NCI-H2029 treated with DMSO at 0.1 percent for 48 hours (cell line): ENCODE data around the gene DPAGT1.
A peak's percentile ranks its signal among the peaks of the same experiment; 100 is the strongest.
"Not testable (repeated sequence)": the region's sequence is repeated elsewhere in the genome, so short reads cannot be mapped to it uniquely, and the experiment has no call there.

Experiments
- DNase-seq: peaks from one replicate; lab custom pipeline; 2025; lab: John Stamatoyannopoulos, UW

DPAGT1 gene

DNA sequence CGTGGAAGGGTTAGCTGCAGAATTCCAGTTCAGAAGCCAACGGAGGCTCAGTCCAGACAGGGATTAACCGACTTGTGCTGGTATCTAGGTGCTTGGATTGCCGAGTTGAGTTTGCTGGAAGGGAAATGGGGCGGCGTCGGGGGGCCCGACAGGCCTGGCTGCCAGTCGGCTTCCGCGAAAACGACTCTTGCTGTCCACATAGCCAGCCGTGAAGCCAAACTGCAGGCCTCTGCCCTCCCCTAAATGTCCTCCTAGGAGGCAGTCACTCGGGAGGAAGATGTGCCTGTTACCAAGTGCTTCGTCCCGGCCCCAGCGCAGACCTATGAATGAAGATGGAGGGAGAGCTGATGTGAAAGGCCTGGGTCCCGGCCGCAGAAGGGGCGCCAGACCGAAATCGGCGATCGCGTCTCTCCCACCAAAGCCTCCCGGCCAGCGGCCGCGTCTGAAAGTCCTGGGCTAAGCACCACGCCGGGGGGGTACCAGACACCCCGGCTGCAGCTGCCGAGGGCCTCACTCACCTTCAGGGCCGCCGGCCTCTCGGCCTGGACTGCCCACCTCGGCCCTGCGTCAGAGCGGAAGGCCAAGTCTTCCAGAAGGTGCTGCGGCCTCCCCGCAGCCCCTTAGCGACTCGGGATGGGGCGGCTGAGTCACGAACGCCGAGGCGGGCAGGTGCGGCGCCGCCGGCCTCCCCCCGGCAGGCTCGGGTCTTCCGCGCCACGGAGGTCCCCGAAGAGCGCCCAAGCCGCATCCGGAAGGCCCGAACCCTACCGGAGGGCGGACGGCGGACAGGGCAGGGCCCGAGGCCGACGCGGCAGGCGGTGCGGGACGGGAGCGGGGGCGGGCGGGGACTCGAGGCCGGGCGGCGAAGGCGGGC, 7.5 kb downstream of the DPAGT1 start:
- DNase-seq, result no peak

DNA sequence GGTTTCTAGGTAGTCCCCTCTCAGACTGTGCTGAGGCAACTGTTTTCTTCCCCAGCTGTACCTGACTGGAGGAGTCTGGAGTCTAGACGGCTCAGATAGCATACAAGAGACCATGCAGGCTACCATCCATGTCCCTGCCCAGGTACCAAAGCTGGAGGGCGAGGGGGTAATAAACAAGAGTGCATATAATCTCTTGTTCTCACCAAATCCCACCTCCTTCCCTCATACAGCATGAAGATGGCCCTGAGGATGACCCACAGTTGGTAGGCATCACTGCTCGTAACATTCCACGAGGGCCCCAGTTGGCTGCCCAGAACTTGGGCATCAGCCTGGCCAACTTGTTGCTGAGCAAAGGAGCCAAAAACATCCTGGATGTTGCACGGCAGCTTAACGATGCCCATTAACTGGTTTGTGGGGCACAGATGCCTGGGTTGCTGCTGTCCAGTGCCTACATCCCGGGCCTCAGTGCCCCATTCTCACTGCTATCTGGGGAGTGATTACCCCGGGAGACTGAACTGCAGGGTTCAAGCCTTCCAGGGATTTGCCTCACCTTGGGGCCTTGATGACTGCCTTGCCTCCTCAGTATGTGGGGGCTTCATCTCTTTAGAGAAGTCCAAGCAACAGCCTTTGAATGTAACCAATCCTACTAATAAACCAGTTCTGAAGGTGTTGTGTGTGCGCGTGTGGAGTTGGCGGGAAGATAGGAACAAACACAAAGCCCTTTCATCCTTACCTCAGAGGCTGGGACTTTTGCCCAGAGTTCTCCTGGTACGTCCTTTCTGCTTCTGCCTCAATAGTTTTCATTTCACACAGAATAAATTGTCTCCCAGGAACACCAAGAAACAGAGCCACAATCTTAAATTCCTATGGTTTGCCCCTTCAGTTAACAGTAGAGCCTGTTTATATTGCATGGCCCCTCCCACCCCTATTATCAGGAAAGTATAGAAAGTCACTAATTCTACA, 8.5 kb downstream of the DPAGT1 start:
- peak; percentile 19 for DNase-seq

DNA sequence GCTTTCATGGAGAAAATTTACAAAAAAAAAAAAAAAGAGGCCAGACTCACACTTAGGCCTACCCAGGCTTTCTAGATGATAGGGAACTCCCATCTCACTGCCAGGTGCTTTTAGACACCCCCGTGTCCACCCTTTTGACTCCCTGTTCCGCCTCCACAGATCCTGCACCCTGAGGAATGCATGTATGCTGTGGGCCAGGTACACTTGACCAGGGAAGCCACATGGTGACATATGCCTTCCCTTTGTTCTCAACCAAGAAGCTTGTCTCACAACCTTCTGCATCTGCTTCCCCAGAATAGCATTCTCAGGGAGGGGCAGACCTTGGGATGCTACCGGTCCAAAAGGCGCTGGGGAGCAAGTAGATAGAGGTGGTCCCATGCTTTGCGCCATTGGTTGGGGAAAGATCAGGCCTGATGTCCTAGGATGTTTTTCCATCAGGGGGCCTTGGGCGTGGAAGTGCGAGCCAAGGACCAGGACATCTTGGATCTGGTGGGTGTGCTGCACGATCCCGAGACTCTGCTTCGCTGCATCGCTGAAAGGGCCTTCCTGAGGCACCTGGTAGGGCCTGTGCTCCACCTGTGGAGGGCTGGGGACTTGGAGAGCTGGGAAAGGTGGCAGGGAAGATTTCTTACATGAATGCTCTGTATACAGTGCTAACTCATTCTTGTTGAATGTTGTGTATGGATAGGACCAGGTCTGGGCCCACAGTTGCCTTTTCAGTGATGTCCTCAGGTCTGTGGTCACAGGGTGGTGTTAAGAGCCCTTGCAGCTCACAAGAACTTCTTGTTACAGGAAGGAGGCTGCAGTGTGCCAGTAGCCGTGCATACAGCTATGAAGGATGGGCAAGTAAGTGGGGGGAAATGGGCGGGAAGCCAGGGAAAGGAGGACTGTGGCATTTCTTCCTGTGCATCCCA, 9.4 kb downstream of the DPAGT1 start:
- no peak for DNase-seq

DNA sequence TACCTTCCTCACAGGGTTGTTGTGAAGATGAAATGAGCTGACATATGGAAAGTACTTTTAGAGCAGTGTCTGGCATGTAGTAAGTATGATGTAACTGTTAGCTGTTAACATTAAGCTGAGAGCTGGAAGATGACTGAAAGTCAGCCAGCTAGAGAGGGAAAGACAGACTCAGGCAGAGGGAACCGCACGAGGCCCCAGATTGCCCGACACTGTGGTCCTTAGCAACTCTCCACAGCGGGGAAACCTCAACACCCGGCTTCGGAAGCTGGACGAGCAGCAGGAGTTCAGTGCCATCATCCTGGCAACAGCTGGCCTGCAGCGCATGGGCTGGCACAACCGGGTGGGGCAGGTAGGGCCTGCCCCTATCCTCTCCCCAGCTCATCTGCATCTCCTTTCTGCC, 10.5 kb downstream of the DPAGT1 start:
- no peak for DNase-seq

DNA sequence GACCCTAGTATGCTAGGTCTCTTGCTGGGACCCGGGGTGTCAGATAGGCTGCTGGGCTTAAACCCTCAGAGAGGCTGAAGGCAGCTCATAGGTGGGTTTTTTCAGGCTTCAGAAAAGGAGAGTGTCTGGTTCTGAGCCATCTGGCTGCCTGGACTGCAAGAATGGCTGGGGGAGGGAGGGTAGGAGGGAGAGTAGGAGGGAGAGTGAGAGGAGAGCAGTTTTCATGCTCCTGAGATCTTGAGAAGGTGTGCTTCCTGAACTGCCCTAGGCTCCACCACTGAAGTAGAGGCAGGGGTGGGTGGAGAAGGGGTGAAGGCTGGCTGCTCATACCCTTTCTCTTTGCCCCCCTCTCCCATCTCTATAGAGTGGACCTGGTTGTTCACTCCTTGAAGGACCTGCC, 12.3 kb downstream of the DPAGT1 start:
- no peak for DNase-seq

DNA sequence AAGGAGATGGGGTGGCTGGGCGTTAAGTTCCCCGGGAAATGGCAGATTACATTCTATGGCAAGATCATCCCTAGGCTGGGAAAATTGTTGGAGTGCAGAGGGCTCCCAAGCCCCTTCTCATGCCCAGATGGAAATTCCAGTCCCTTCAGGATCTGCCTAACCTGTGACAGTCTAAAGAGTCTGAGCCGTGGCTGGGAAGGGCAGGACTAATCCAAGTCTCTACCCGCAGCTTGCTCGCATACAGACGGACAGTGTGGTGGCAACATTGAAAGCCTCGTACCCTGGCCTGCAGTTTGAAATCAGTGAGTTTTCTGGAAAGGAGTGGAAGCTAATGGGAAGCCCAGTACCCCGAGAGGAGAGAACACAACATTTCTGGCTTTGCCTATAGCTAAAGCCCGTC, 13.2 kb downstream of the DPAGT1 start:
- no peak for DNase-seq

DNA sequence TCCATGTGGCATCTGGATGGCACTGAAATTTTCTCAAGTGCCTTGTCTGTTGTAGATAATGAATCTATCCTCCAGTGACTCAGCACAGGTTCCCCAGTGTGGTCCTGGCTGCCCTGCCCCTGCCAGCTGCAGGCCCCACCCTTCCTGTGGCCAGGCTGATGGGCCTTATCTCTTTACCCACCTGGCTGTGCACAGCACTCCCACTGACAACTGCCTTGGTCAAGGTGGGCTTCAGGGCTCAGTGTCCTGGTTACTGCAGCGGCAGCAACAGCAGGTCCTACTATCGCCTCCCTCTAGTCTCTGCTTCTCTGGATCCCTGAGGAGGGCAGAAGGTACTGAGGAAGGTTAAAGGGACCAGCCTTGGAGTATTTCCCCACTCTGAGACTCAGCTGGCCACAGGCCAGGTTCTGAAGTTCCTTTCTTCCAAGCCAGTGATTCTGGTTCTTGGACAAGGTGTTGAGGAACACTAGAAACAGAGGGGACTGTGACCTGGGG, 13.9 kb downstream of the DPAGT1 start:
- no peak for DNase-seq

DNA sequence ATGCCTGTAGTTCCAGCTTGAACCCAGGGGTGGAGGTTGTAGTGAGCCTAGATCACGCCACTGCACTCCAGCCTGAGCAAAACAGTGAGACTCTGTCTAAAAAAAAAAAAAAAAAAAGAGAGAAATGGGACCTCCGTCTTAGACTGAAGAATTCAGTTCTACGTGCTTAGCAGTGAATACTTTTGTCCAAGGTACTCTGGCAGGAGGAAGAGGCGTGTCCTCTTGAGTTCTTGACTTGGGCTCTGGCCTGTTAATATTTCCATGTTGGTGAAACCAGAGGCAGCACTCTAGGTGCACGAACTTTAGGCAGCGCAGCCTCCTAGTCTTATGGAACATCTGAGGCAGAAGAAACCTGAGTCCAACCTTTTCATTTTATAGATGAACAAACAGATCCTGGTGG, 14.5 kb downstream of the DPAGT1 start:
- no peak for DNase-seq

DNA sequence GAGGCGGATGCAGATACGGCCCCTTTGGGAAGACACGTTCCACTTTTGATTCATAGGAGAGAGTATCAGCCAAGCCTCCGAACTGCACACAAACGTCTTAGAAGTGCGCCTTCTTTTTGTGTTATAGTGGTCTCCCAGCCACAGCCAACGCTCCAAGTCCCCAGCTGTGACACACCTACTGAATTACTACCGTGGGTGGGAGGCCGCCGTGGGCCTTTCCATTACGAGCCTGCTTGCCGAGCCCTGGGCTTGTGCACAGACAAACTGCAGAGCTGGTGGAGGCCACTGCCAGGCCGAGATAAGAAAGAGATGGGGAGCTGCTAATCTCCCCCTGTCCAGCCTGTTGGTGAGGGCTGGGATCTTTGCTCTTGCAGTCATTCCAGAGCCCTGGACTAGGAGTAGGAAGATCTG, 16.2 kb downstream of the DPAGT1 start:
- no peak for DNase-seq

DNA sequence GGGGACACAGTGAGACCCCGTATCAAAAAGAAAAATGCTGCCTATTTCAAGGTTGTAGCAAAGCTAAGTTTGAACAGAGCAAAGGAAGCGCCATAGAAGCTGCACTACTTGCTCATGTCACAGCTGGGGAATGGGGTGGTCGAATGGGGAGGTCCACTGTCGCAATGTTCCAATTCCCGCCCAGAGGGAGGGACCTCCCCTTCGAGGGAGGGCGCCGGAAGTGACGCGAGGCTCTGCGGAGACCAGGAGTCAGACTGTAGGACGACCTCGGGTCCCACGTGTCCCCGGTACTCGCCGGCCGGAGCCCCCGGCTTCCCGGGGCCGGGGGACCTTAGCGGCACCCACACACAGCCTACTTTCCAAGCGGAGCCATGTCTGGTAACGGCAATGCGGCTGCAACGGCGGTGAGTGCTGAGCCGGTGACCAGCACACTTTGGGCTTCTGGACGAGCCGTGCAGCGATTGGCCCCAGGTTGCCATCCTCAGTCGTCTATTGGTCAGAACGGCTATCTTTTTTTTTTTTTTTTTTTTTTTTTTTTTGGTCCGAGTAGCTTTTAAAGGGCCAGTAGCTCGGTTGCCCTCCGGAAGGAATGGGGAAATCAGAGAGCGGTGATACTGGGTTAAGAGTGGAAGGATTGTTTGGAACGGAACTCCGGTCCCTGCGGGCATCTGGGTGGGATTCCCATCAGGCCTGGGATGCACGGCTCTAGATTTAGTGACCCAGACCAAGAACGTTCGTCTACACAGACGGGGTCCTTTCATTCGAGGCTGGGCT, 16.8 kb downstream of the DPAGT1 start, which contains the start of gene HMBS:
Gene HMBS (plus strand): TSS at position 219 of the 774 bp plus-strand sequence. CDS start 153 bp downstream, at position 372.
- peak; percentile 83 for DNase-seq

DNA sequence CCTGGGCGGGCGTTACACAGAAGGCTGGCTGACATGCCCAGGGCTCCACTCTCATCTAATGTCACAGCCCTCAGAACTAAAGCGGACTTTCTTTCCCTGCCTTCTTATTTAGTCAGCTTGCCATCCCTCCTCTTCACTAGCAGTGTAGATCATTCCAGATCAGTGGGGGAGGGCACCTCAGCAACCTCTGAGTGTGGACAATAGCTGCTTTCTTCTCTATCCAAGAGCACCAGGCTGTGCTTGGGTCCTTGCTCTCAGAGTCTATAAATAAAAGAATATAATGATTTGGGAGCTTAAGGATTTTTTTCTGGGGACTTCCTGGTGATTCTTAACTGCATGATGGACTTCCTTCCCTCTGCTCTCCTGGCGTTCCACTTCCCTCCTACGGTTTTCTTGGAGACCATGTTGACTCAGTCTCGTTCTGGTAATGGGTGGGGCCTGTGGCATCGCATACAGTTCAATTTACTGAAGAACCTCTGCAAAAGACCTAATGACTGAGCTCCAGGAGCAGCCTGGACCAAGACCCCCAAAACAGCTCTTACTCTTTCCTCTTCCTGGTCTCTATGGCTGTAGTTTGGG, 19.9 kb downstream of the DPAGT1 start:
- no peak for DNase-seq

DNA sequence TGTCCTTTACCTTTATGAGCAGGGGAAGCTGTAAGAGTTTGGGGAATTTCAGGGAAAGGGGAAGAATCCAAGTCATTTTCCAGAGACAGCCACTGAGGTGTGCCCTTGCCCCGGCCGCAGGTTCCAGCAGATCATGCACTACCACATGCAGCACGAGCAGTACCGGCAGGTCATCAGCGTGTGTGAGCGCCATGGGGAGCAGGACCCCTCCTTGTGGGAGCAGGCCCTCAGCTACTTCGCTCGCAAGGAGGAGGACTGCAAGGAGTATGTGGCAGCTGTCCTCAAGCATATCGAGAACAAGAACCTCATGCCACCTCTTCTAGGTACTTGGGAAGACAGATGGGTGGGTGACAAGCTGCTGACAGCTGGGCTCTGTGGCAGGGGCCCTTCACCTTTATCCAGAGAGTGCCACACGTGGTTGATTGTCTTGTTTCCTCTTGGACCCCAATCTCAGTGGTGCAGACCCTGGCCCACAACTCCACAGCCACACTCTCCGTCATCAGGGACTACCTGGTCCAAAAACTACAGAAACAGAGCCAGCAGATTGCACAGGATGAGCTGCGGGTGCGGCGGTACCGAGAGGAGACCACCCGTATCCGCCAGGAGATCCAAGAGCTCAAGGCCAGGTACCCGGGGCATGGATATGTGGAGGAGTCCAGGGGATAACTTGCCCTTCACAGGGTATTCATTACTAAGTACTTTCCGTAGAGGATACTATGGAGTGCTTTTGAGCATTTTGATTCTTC, 22.8 kb downstream of the DPAGT1 start:
- no peak for DNase-seq

DNA sequence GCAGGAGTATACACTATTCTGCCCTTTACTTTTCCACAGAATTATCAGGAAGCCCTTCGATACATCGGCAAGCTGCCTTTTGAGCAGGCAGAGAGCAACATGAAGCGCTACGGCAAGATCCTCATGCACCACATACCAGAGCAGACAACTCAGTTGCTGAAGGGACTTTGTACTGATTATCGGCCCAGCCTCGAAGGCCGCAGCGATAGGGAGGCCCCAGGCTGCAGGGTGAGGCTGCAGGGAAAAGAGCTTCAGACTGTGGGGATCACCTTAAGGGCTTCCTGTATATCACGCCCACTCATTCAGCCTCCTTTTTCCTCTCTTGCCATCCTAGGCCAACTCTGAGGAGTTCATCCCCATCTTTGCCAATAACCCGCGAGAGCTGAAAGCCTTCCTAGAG, 23.8 kb downstream of the DPAGT1 start:
- no peak for DNase-seq

DNA sequence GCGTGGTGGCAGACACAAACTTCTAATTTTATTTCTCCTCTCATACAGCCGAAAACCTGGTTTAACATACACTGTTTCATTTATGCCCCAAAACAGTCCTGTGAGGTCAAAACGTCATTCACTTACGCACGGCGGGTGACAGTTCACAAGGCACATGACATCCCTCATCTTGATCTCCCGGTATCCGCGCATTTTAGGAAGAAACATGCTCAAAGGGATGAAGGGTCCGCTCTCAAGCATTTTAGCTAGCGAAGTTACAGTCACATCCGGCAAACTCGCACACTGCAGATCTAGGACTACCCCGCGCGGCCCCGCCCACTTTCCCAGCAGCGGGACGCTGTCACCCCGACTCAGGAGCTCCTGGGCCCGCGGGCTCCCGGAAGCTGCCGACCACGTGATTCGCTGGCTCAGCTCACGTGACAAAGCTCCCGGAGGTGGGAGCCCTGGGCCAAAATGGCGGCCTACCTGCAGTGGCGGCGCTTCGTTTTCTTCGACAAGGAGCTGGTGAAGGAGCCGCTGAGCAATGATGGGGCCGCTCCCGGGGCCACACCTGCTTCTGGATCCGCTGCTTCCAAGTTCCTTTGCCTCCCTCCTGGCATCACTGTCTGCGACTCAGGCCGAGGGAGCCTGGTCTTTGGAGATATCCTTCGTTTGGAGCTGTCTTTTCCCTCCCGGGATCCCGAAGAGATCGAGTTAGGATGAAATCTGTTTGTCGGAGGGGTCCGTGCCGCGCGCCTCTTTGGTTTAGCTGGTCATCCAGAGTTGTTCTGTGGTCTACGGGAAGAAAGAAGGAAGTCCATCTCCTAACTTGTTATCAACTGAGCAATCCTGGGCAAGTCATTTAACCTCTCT, 34.1 kb downstream of the DPAGT1 start, which contains the start of gene VPS11:
Gene VPS11 (plus strand): TSS at position 448 of the 852 bp plus-strand sequence. CDS start 6 bp downstream, at position 454.
- peak; percentile 73 for DNase-seq

DNA sequence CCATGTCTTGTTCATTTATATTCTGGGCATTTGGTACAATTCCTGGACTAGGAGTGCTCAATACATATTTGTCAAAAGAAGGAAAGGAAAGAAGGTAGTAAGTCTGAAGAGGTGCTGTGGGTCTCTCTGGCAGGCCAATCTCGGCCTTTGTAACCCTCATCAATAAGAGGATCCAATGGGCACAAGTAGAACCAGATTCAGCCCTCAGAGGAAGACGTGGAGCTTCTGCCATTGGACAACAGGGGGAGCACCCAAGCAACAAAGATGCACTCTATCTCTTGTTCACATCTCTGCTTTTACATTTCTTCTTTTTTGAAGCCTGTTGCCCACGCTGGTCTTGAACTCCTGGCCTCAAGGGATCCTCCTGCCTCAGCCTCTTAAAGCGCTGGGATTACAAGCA, 36.3 kb downstream of the DPAGT1 start:
- no peak for DNase-seq

DNA sequence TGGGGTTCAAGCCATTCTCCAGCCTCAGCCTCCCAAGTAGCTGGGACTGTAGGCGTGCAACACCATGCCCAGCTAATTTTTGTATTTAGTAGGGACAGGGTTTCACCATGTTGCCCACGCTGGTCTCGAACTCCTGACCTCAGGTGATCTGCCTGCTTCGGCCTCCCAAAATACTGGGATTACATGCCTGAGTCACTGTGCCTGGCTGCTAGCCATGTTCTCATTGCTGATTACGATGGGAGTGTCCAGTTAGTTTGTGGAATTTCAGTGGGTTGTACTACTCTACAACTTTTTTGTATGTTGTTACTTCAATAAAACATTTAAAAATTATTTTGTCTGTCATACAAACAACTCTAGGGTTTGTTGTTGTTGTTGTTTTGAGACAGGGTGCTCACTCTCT, 38.9 kb downstream of the DPAGT1 start:
- no peak for DNase-seq

DNA sequence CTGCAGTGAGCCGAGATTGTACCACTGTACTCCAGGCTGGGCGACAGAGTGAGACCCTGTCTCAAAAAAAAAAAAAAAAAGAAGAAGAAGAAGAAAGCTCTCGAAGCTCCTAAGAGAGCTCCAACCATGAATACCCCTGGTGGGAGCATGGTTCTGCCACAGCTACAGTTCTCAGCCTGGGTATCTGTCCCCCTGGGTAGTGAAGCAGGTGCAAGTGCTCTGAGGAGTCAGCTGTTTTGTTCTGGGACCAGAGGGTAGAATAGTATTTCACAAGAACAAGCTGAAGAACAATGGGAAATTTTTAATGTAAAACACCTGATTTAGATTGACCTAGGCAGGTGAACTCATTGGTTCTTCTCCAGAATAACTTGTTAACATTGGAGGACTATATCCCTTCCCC, 40.4 kb downstream of the DPAGT1 start:
- DNase-seq, result no peak

DNA sequence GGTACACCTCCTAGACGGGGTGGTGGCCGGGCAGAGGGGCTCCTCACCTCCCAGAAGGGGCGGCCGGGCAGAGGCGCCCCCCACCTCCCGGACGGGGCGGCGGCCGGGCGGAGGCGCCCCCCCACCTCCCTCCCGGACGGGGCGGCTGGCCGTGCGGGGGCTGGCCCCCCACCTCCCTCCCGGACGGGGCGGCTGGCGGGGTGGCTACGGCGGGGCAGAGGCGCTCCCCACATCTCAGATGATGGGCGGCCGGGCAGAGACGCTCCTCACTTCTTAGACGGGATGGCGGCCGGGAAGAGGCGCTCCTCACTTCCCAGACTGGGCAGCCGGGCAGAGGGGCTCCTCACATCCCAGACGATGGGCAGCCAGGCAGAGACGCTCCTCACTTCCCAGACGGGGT, 42.5 kb downstream of the DPAGT1 start:
- not testable (repeated sequence) for DNase-seq
